ENCODE measurements around the gene SOHLH1.

GRCh38 chr9:135662758-135663450, 36.4 kb downstream of the SOHLH1 start, which contains the start of gene LCN9:
- TF ChIP-seq CTCF (IDR thresholded peaks at IDR 0.05; ENCODE audit: insufficient read depth, low read length) (no peak), REST (IDR thresholded peaks at IDR 0.05; ENCODE audit: insufficient replicate concordance, low read depth) (no peak), POLR2AphosphoS5 (IDR thresholded peaks at IDR 0.05; ENCODE audit: low read depth) (no peak), SPI1 (IDR thresholded peaks at IDR 0.05; ENCODE audit: borderline replicate concordance, low read depth) (no peak)
